Skin epidermis (tissue), 12 donors: ENCODE results near the gene KCNAB2.
"Not testable (repeated sequence)": the region's sequence is repeated elsewhere in the genome, so short reads cannot be mapped to it uniquely, and the experiment has no call there.

Experiments used
- H3K27ac ChIP-seq, 21 experiments: fragments of 200-600 bp; sonication (generic) in 11 of 21; one replicate each; pipeline ENCODE4 v1.5.0; 2020; ENCODE audit warnings: mild to moderate bottlenecking in 3 of 21, inconsistent platforms in 2 of 21, moderate library complexity in 2 of 21
- H3K4me3 ChIP-seq, 7 experiments: fragments of 200-600 bp; sonication (generic) in 2 of 7; one replicate each; pipeline ENCODE4 v1.5.0; 2020; ENCODE audit warnings: inconsistent platforms in 2 of 7, mild to moderate bottlenecking in 2 of 7, moderate library complexity in 1 of 7

The KCNAB2 gene

GRCh38 chr1:6009120-6010040 lies 36.3 kb upstream of the KCNAB2 start:
- Histone ChIP-seq H3K4me3 (no peak overlapping the region), H3K27ac (no peak overlapping the region)

DNA sequence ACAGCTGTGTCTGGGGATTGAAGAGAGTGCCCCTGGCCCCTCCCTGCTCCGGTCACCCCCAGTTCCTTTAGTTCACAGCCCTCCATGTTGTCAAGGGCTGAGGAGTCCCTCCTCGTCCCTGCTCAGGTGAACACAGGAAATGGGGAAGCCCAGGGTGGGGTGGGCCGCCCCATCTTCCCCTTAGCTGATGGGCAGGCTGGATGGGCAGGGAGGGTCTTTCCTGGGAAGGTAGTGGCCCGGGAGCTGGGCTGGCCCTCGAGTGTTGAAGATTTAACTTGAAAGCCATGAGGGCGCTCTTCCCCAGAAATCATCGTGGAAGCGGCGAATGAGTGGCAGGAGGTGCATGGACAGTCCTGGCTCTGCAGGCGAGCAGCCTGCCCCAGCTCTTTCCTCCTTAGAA lies 35.1 kb upstream of the KCNAB2 start:
- Histone ChIP-seq H3K4me3 (no peak overlapping the region), H3K27ac (no peak overlapping the region)

GRCh38 chr1:6011161-6011945 lies 34.3 kb upstream of the KCNAB2 start:
- Histone ChIP-seq H3K4me3 (no peak overlapping the region), H3K27ac (no peak overlapping the region)

- H3K27ac ChIP-seq, result no peak overlapping the region
- H3K4me3 ChIP-seq, result no peak overlapping the region
These were observed 33.8 kb upstream of the KCNAB2 start for GRCh38 chr1:6011946-6012258.

DNA sequence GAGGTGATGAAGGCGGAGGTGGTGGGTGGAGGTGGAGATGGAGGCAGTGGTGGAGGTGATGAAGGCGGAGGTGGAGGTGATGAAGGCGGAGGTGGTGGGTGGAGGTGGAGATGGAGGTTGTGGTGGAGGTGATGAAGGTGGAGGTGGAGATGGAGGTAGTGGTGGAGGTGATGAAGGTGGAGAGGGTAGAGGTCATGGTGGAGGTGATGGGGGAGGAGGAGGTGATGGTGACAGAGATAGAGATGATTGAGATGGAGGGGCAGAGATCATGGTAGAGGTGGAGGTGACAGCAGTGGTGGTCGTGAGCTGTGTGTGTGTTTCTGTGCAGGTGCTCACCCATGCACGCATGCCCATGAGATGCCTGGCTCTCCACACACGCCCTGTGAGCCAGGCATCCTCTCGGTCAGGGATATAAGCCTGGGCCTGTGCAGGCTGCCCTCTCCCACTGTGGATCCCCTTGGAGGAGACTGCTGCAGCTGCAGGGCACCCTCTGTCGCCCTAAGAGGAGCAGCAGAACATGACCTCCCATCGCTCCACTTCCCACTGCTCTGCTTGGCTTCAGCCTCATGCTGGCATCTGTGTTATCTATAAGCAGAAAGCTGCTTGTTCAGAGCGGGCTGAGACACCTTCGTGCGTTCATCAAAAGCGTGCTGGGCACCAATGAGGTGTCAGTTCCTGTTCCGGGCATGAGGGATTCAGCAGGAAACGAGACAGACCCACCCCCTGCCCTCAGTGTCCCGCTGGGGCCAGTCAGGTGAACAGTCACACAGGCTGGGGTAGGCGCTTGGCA lies 33.0 kb upstream of the KCNAB2 start:
- Histone ChIP-seq H3K4me3 (no peak overlapping the region), H3K27ac (no peak overlapping the region)

GRCh38 chr1:6013491-6013890 lies 32.2 kb upstream of the KCNAB2 start:
- H3K27ac ChIP-seq, result no peak overlapping the region
- no peak overlapping the region for H3K4me3 ChIP-seq

- H3K27ac ChIP-seq, result no peak overlapping the region
These were observed 31.3 kb upstream of the KCNAB2 start for GRCh38 chr1:6014130-6014999.

GRCh38 chr1:6016191-6016865 lies 29.4 kb upstream of the KCNAB2 start:
- Histone ChIP-seq H3K27ac (no peak overlapping the region), H3K4me3 (no peak overlapping the region)

More at GRCh38 chr1:6014130-6014999, 31.3 kb upstream of the KCNAB2 start:
- no peak overlapping the region for H3K4me3 ChIP-seq

GRCh38 chr1:6017654-6018053 lies 28.0 kb upstream of the KCNAB2 start:
- H3K4me3 ChIP-seq, H3K27ac ChIP-seq: not testable (repeated sequence)

GRCh38 chr1:6019166-6019845 lies 26.4 kb upstream of the KCNAB2 start:
- H3K27ac ChIP-seq, result no peak overlapping the region
- no peak overlapping the region for H3K4me3 ChIP-seq

DNA sequence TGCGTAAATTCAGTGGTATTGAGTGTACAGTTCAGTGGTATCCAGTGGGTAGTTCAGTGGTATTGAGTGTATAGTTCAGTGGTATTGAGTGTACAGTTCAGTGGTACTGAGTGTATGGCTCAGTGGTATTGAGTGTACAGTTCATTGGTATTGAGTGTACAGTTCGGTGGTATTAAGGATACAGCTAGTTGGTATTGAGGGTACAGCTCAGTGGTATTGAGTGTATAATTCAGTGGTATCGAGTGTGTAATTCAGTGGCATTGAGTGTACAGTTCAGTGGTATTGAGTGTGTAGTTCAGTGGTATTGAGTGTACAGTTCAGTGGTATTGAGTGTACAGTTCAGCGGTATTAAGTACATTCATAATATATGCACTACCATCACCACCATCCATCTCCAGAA lies 23.5 kb upstream of the KCNAB2 start:
- Histone ChIP-seq H3K27ac (no peak overlapping the region), H3K4me3 (no peak overlapping the region)

DNA sequence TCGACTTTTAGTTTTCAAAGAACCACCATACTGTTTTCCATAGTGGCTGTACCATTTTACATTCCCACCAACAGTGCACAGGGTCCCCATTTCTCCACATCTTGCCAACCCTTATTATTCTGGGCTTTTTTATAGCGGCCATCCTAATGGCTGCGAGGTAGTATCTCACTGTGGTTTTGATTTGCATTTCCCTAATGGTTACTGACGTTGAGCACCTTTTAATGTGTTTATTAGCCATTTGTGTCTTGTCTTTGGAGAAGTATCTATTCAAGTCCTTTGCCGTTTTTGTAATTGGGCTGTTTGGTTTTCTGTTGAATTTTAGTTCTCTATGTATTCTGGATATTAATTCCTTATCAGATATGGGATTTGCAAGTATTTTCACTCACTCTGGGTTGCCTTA lies 22.3 kb upstream of the KCNAB2 start:
- no peak overlapping the region for H3K4me3 ChIP-seq

DNA sequence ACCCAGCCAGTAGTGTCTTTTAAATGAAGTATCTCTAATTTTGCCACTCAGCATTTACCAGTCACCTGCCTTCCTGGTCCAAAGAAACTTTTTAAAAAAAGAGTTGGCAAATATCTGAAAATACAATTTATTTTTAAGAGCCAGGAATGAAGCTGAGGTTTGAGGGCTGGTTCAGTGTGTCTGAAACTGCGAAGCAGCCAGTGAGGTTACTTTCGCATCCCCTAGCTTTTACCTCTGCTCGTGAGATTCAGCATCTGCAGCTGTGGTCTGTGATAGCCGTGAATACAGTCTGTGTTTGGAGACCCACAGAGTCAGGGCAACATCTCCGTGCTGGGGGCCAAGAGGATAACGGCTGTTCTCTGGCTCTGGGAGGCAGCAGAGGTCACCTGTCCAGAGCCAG lies 21.3 kb upstream of the KCNAB2 start:
- peak overlapping the region in 1 of 21 experiments; percentile 87 for H3K27ac ChIP-seq
- H3K4me3 ChIP-seq, result no peak overlapping the region

More for the DNA sequence above, 22.3 kb upstream of the KCNAB2 start:
- no peak overlapping the region for H3K27ac ChIP-seq

DNA sequence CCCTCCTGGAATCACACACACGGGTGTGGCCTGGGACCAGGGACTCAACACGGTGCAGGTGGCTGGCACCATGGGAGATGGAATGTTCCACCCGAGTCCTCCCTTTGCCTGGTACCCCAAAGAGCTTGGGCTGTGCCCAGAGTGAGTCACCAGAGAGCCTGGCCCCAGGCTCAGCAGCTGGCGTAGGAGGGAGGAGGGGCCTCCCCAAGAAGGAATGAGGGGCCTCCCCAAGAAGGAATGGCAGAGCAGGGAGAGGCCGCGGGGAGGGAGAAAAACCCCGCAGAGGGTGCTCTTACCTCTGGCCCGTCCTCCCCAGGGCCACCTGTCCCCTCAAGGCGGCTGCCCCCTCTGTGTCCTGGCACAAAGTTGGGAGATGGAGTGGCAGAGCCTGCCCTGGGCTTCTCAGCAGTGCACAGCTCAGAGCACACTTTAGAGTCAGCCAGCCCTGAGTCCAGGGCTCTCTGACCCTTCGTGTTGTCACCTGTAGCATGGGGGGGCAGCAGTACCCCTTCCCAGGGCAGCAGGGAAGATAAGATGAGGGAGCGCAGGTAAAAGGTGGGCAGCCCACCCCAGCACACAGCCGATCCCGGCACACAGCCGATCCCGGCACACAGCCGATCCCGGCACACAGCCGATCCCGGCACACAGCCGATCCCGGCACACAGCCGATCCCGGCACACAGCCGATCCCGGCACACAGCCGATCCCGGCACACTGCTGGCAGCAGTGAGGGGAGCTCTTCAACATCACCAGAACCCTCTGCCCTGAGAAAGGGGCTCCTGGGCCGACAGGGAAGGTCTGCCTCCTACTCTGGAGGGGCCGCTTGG lies 20.2 kb upstream of the KCNAB2 start:
- H3K27ac ChIP-seq, result peak overlapping the region in 19 of 21 experiments; percentile 20 to 90 (median 74)
- H3K4me3 ChIP-seq, result peak overlapping the region; percentile 12 to 47 (median 31)

- H3K27ac ChIP-seq, result peak overlapping the region in 20 of 21 experiments; percentile 28 to 90 (median 74)
- H3K4me3 ChIP-seq, result peak overlapping the region; percentile 18 to 47 (median 34)
These were observed 19.4 kb upstream of the KCNAB2 start for GRCh38 chr1:6026095-6026809.

DNA sequence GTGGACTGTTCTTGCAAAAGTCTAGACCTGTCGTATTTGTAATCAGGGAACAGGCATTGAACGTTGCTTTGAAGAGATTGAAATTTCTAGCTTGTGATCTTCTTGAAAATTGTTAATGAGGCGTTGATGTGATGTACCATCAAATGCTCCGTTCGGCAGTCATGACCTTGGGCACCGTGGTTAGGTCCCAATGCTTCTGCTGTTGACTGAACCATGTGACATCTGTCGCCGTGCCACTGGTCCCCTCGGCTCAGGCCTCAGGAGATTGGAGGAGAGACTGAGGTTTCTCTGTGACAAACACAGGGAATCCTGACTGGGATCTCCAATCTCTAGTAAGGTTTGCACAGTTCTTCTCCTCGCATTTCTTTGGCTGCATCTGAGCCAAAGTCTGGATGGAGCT lies 18.1 kb upstream of the KCNAB2 start:
- H3K27ac ChIP-seq, result peak overlapping the region in 18 of 21 experiments; percentile 28 to 90 (median 70)
- H3K4me3 ChIP-seq, result peak overlapping the region; percentile 16 to 47 (median 34)
